ENCODE data around the gene SLC35E1. TPM values are rescaled to one million over a fixed set of nuclear protein-coding genes. Genes with fewer than 3 reads are reported as not detected.

SLC35E1 gene
- total and polyA plus RNA-seq, 2 experiments from 2014 or later: 17.0 to 30.3 TPM

- no peak overlapping the region for H3K4me3 Mint-ChIP-seq
- Histone ChIP-seq H3K4me1 (ENCODE audit: insufficient read depth) (peaks cover 46% of the 10 kb centered on the region), H3K4me2 (no peak overlapping the region), H3K36me3 (ENCODE audit: insufficient read depth) (no peaks in the 10 kb centered on the region), H3K9me2 (ENCODE audit: insufficient read depth) (no peaks in the 10 kb centered on the region), H3K27me3 (ENCODE audit: insufficient read depth) (no peaks in the 10 kb centered on the region), H2AFZ (no peak overlapping the region), H3K27ac (ENCODE audit: low read depth) (peak overlapping the region; percentile 59; the same call in 1 of the 2 replicates), H3K79me2 (replicated peaks; ENCODE audit: insufficient read depth) (peaks cover 99% of the 10 kb centered on the region), H4K20me1 (replicated peaks; ENCODE audit: insufficient read depth) (peaks cover 50% of the 10 kb centered on the region), H3K4me3 (no peak overlapping the region), H3F3A (replicated peaks; ENCODE audit: low read depth) (0 out of 2 replicates have a peak, but pooled peaks cover 4% of the 10 kb centered on the region)
- H3K27me3 Mint-ChIP-seq (ENCODE audit: insufficient read depth, low read depth, poor library complexity): peaks cover 5% of the 10 kb centered on the region
- peaks cover 80% of the 10 kb centered on the region for H3K4me1 Mint-ChIP-seq
- DNase-seq (ENCODE audit: low spot score) (no peak), ATAC-seq (no peak)
- H3K36me3 Mint-ChIP-seq (ENCODE audit: low read depth): no peaks in the 10 kb centered on the region; the same call in 2 of the 3 replicates
- peak overlapping the region; percentile 54 for H3K27ac Mint-ChIP-seq
- no peaks in the 10 kb centered on the region for H3K9me3 Mint-ChIP-seq
- no peak for TF ChIP-seq NANOG (IDR thresholded peaks at IDR 0.05; ENCODE audit: borderline replicate concordance)
- TF ChIP-seq ZNF462 (CRISPR knock-in tag; IDR thresholded peaks at IDR 0.05): no peak
- TF ChIP-seq STAT1 (IDR thresholded peaks at IDR 0.05; ENCODE audit: unreplicated experiment): no peak
- no peak for TF ChIP-seq ZNF331 (CRISPR knock-in tag; IDR thresholded peaks at IDR 0.05; ENCODE audit: low read depth)
- TF ChIP-seq, protein P1, sequence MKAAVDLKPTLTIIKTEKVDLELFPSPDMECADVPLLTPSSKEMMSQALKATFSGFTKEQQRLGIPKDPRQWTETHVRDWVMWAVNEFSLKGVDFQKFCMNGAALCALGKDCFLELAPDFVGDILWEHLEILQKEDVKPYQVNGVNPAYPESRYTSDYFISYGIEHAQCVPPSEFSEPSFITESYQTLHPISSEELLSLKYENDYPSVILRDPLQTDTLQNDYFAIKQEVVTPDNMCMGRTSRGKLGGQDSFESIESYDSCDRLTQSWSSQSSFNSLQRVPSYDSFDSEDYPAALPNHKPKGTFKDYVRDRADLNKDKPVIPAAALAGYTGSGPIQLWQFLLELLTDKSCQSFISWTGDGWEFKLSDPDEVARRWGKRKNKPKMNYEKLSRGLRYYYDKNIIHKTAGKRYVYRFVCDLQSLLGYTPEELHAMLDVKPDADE (IDR thresholded peaks at IDR 0.05): no peak
- TF ChIP-seq JUNB (IDR thresholded peaks at IDR 0.05; ENCODE audit: unreplicated experiment): no peak
- TF ChIP-seq EZH2 (IDR thresholded peaks at IDR 0.05; ENCODE audit: low read depth, unreplicated experiment): no peak
- no peak for TF ChIP-seq EZH2phosphoT487 (IDR thresholded peaks at IDR 0.05; ENCODE audit: unreplicated experiment)
- TF ChIP-seq CREB1 (CRISPR knock-in tag; IDR thresholded peaks at IDR 0.05; ENCODE audit: low read depth): no peak
- TF ChIP-seq, protein P2, sequence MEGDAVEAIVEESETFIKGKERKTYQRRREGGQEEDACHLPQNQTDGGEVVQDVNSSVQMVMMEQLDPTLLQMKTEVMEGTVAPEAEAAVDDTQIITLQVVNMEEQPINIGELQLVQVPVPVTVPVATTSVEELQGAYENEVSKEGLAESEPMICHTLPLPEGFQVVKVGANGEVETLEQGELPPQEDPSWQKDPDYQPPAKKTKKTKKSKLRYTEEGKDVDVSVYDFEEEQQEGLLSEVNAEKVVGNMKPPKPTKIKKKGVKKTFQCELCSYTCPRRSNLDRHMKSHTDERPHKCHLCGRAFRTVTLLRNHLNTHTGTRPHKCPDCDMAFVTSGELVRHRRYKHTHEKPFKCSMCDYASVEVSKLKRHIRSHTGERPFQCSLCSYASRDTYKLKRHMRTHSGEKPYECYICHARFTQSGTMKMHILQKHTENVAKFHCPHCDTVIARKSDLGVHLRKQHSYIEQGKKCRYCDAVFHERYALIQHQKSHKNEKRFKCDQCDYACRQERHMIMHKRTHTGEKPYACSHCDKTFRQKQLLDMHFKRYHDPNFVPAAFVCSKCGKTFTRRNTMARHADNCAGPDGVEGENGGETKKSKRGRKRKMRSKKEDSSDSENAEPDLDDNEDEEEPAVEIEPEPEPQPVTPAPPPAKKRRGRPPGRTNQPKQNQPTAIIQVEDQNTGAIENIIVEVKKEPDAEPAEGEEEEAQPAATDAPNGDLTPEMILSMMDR (conservative IDR thresholded peaks at IDR 0.05; ENCODE audit: low read depth in 2 of 2): no peak
- TF ChIP-seq, protein P3, sequence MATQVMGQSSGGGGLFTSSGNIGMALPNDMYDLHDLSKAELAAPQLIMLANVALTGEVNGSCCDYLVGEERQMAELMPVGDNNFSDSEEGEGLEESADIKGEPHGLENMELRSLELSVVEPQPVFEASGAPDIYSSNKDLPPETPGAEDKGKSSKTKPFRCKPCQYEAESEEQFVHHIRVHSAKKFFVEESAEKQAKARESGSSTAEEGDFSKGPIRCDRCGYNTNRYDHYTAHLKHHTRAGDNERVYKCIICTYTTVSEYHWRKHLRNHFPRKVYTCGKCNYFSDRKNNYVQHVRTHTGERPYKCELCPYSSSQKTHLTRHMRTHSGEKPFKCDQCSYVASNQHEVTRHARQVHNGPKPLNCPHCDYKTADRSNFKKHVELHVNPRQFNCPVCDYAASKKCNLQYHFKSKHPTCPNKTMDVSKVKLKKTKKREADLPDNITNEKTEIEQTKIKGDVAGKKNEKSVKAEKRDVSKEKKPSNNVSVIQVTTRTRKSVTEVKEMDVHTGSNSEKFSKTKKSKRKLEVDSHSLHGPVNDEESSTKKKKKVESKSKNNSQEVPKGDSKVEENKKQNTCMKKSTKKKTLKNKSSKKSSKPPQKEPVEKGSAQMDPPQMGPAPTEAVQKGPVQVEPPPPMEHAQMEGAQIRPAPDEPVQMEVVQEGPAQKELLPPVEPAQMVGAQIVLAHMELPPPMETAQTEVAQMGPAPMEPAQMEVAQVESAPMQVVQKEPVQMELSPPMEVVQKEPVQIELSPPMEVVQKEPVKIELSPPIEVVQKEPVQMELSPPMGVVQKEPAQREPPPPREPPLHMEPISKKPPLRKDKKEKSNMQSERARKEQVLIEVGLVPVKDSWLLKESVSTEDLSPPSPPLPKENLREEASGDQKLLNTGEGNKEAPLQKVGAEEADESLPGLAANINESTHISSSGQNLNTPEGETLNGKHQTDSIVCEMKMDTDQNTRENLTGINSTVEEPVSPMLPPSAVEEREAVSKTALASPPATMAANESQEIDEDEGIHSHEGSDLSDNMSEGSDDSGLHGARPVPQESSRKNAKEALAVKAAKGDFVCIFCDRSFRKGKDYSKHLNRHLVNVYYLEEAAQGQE (IDR thresholded peaks at IDR 0.05; ENCODE audit: unreplicated experiment): no peak
- TF ChIP-seq POLR2AphosphoS5 (IDR thresholded peaks at IDR 0.05; ENCODE audit: low read depth): no peak
- TF ChIP-seq ZNF114 (CRISPR knock-in tag; IDR thresholded peaks at IDR 0.05): no peak
Observed at GRCh38 chr19:16588824-16589577, 16.8 kb upstream of the SLC35E1 start.
